Ishikawa (cell line): ENCODE measurements around the gene SMC6.

Experiments used
- EGR1 ChIP-seq: IDR thresholded peaks from 2 replicates; pipeline ENCODE4 v1.6.1; 2012
- EP300 ChIP-seq: IDR thresholded peaks from 2 replicates; pipeline ENCODE4 v1.6.1; 2012; ENCODE audit warnings: borderline replicate concordance
- FOXM1 ChIP-seq: IDR thresholded peaks from 2 replicates; pipeline ENCODE4 v1.6.1; 2012; ENCODE audit warnings: low read depth, borderline replicate concordance
- NFIC ChIP-seq: IDR thresholded peaks from 2 replicates; pipeline ENCODE4 v1.6.1; 2012
- RAD21 ChIP-seq: IDR thresholded peaks from 2 replicates; pipeline ENCODE4 v1.6.1; 2012; ENCODE audit warnings: low read depth
- REST ChIP-seq: IDR thresholded peaks from 2 replicates; pipeline ENCODE4 v1.6.1; 2012; ENCODE audit warnings: low read depth, mild to moderate bottlenecking
- TAF1 ChIP-seq: IDR thresholded peaks from 2 replicates; pipeline ENCODE4 v1.6.1; 2012; ENCODE audit warnings: low read depth, mild to moderate bottlenecking
- TCF12 ChIP-seq: IDR thresholded peaks from 2 replicates; pipeline ENCODE4 v1.6.1; 2012; ENCODE audit warnings: low read depth
- ZBTB7A ChIP-seq: IDR thresholded peaks from 2 replicates; pipeline ENCODE4 v1.6.1; 2012; ENCODE audit warnings: low read depth

- TF ChIP-seq RAD21, result no peak
- TF ChIP-seq EGR1, result no peak
- no peak for TF ChIP-seq REST
- no peak for TF ChIP-seq TAF1
- no peak for TF ChIP-seq NFIC
- TF ChIP-seq TCF12, result no peak
- no peak for TF ChIP-seq EP300
- TF ChIP-seq FOXM1, result no peak
- no peak for TF ChIP-seq ZBTB7A
Observed at GRCh38 chr2:17709897-17710296, 43.7 kb downstream of the SMC6 start.
